ENCODE results near the gene GMPR2. TPM values are rescaled to one million over a fixed set of nuclear protein-coding genes. Genes with fewer than 3 reads are reported as not detected.

Gene GMPR2
- total and polyA plus RNA-seq, 2 experiments from 2014 or later = 69.6 to 83.4 TPM

DNA sequence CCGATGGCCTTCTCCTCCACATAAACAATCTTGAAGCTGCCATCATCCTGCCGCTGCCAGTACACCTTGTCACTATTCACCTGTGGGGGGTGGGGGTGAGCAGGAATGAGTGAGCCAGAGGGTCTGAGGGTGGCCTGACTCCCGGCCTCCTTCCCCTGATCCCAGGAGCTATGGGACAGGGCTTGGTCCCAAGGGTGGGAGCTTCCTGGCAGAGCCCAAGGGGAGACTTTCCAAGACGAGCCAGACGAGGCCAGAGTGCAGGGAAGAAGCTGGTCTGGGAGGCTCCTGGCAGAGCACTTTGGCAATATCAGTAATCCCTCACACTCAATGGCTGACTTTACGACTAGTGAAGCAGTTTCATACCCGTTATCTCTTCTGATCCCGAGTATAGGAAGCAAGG is 22.7 kb downstream of the GMPR2 start:
- Histone ChIP-seq H2AFZ (no peak overlapping the region), H3K27ac (no peak overlapping the region), H3K4me3 (no peak overlapping the region), H3K79me2 (no peaks in the 10 kb centered on the region), H3K9me2 (replicated peaks; ENCODE audit: insufficient read depth) (no peaks in the 10 kb centered on the region), H3K4me2 (no peak overlapping the region), H3K36me3 (replicated peaks; ENCODE audit: insufficient read depth, low read depth) (no peaks in the 10 kb centered on the region), H3K27me3 (no peaks in the 10 kb centered on the region), H3K4me1 (ENCODE audit: insufficient read depth) (peaks cover 8% of the 10 kb centered on the region), H3K9me3 (ENCODE audit: low read depth) (no peaks in the 10 kb centered on the region), H4K20me1 (ENCODE audit: insufficient read depth, poor library complexity, severe bottlenecking) (no peaks in the 10 kb centered on the region)
- no peak for DNase-seq (ENCODE audit: low spot score)
- WGBS (ENCODE audit: low lambda C conversion rate, missing lambda C conversion rate) = 83% methylated on average over 8 of the region's 8 CpGs
- no peak for TF ChIP-seq CTCF (IDR thresholded peaks at IDR 0.05; ENCODE audit: poor library complexity)
- no peak for TF ChIP-seq EZH2 (IDR thresholded peaks at IDR 0.05; ENCODE audit: borderline replicate concordance)
- no peak for TF ChIP-seq EZH2phosphoT487 (IDR thresholded peaks at IDR 0.05; ENCODE audit: low read depth, severe bottlenecking, unreplicated experiment)

GRCh38 chr14:24255931-24256711 is 23.4 kb downstream of the GMPR2 start:
- TF ChIP-seq CTCF (IDR thresholded peaks at IDR 0.05; ENCODE audit: poor library complexity) (no peak), EZH2phosphoT487 (IDR thresholded peaks at IDR 0.05; ENCODE audit: low read depth, severe bottlenecking, unreplicated experiment) (no peak), EZH2 (IDR thresholded peaks at IDR 0.05; ENCODE audit: borderline replicate concordance) (no peak)
- Histone ChIP-seq H3K4me3 (no peak overlapping the region), H4K20me1 (ENCODE audit: insufficient read depth, poor library complexity, severe bottlenecking) (no peaks in the 10 kb centered on the region), H3K9me3 (ENCODE audit: low read depth) (no peaks in the 10 kb centered on the region), H3K27me3 (no peaks in the 10 kb centered on the region), H3K27ac (no peak overlapping the region), H3K4me1 (ENCODE audit: insufficient read depth) (peaks cover 8% of the 10 kb centered on the region), H3K36me3 (replicated peaks; ENCODE audit: insufficient read depth, low read depth) (no peaks in the 10 kb centered on the region), H2AFZ (no peak overlapping the region), H3K79me2 (no peaks in the 10 kb centered on the region), H3K9me2 (replicated peaks; ENCODE audit: insufficient read depth) (no peaks in the 10 kb centered on the region), H3K4me2 (no peak overlapping the region)
- DNase-seq (ENCODE audit: low spot score) = no peak
- 89% methylated on average over 12 of the region's 12 CpGs for WGBS (ENCODE audit: low lambda C conversion rate, missing lambda C conversion rate)

- Histone ChIP-seq H3K27ac (no peak overlapping the region), H3K4me1 (ENCODE audit: insufficient read depth) (peaks cover 8% of the 10 kb centered on the region), H3K9me2 (replicated peaks; ENCODE audit: insufficient read depth) (no peaks in the 10 kb centered on the region), H3K4me3 (no peak overlapping the region), H4K20me1 (ENCODE audit: insufficient read depth, poor library complexity, severe bottlenecking) (no peaks in the 10 kb centered on the region), H2AFZ (no peak overlapping the region), H3K4me2 (no peak overlapping the region), H3K36me3 (replicated peaks; ENCODE audit: insufficient read depth, low read depth) (no peaks in the 10 kb centered on the region), H3K27me3 (no peaks in the 10 kb centered on the region), H3K9me3 (ENCODE audit: low read depth) (no peaks in the 10 kb centered on the region), H3K79me2 (no peaks in the 10 kb centered on the region)
- no peak for DNase-seq (ENCODE audit: low spot score)
- TF ChIP-seq CTCF (IDR thresholded peaks at IDR 0.05; ENCODE audit: poor library complexity) (no peak), EZH2 (IDR thresholded peaks at IDR 0.05; ENCODE audit: borderline replicate concordance) (no peak)
- 90% methylated on average over 4 of the region's 4 CpGs for WGBS (ENCODE audit: low lambda C conversion rate, missing lambda C conversion rate)
These were observed 24.2 kb downstream of the GMPR2 start for GRCh38 chr14:24256960-24257359.

Data from hepatocyte (in vitro differentiated cells).